Brain microvascular endothelial cell (primary cell): ENCODE results near the gene HS3ST3B1.

ENCODE experiments used
- DNase-seq: peaks from one replicate; pipeline ENCODE4 v3.0.0-alpha.2; 2020
- H3K27ac ChIP-seq: fragments of 250-450 bp; sonication (Bioruptor Pico); 2 replicates; pipeline ENCODE4 v1.5.1; 2020; ENCODE audit warnings: mild to moderate bottlenecking, moderate library complexity
- H3K27me3 ChIP-seq: fragments of 250-450 bp; sonication (Bioruptor Pico); replicated peaks from 2 replicates; pipeline ENCODE4 v1.5.1; 2020; ENCODE audit warnings: mild to moderate bottlenecking
- H3K36me3 ChIP-seq: fragments of 250-450 bp; sonication (Bioruptor Pico); replicated peaks from 2 replicates; pipeline ENCODE4 v1.5.1; 2020; ENCODE audit warnings: mild to moderate bottlenecking
- H3K4me3 ChIP-seq: 2 replicates; pipeline ENCODE4 v1.5.1; 2011; ENCODE audit warnings: low read depth, mild to moderate bottlenecking, control low read depth, low read length, moderate library complexity
- in situ Hi-C: cut with HindIII; loops from 2 replicates; pipeline ENCODE4 v1.10.0; 2017; ENCODE audit warnings: low sequenced_read_pairs, low pct_ligation_motif_present
- TF ChIP-seq, protein P1 (sequence below): IDR thresholded peaks from 2 replicates; pipeline ENCODE4 v1.5.1; 2011; ENCODE audit warnings: low read depth, mild to moderate bottlenecking, moderate library complexity, low read length, control low read depth, inconsistent platforms; ENCODE audit errors: missing control alignments

Gene HS3ST3B1

DNA sequence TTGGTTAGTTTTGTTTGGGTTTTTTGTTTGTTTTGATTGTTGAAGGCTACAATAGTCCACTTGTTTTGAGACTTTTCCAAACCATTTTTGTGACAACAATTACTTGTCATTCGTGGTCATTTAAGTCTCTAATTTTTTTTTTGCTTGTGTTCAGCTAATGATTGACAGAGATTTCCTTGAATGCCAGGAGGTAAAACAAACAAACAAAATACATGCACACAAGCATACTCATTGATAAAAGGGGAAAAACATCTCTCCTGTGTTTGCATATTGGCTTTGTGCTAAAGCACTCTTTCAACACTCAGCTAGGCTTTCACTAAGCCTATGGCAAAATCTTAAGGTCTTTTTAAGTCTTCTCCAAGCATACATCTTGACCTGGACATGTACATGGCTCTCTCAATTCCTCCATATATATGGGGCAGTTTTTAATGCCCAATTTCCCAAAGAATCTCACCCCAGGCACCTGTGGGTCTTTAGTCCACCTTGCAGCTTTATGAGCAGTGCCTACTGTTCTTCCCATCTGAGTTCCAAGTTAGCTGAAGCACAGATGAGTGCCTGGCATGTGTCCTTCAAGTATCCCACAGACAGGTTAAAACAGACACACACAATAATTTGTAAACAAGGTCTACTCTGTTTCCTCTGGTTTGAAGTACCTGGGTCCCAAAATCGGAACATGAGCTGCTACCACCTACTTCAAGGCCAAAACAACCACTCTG lies 24.2 kb upstream of the HS3ST3B1 start:
- Histone ChIP-seq H3K27me3 (no peaks in the 10 kb centered on the region), H3K27ac (no peak overlapping the region), H3K4me3 (no peak overlapping the region), H3K36me3 (no peaks in the 10 kb centered on the region)
- in situ Hi-C loops = no loop called here
- no peak for DNase-seq
- TF ChIP-seq, protein P1, sequence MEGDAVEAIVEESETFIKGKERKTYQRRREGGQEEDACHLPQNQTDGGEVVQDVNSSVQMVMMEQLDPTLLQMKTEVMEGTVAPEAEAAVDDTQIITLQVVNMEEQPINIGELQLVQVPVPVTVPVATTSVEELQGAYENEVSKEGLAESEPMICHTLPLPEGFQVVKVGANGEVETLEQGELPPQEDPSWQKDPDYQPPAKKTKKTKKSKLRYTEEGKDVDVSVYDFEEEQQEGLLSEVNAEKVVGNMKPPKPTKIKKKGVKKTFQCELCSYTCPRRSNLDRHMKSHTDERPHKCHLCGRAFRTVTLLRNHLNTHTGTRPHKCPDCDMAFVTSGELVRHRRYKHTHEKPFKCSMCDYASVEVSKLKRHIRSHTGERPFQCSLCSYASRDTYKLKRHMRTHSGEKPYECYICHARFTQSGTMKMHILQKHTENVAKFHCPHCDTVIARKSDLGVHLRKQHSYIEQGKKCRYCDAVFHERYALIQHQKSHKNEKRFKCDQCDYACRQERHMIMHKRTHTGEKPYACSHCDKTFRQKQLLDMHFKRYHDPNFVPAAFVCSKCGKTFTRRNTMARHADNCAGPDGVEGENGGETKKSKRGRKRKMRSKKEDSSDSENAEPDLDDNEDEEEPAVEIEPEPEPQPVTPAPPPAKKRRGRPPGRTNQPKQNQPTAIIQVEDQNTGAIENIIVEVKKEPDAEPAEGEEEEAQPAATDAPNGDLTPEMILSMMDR = no peak

DNA sequence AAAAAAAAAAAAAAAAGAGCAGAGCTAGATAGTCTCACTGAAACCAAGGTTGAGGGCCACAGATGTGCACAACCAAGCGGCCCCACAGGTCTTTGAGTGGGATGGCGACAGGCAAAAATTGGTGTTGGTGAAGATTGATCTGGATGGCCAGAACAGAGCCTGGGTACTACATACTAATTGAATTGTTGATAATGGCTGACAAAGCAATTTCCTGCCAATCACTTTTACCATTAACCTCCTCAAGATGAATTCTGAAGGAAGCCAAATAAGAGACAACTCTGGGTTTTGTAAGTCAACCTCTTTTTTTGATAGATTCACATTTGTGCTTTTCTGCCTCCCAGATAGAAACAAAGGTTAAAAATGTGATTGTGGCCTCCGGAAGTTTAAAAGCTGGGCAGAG lies 19.4 kb upstream of the HS3ST3B1 start:
- H3K27ac ChIP-seq = no peak overlapping the region
- no peak for DNase-seq
- TF ChIP-seq, protein P1 = no peak
- H3K4me3 ChIP-seq = no peak overlapping the region
- no peaks in the 10 kb centered on the region for H3K27me3 ChIP-seq
- no peaks in the 10 kb centered on the region for H3K36me3 ChIP-seq
- in situ Hi-C loops = no loop called here

DNA sequence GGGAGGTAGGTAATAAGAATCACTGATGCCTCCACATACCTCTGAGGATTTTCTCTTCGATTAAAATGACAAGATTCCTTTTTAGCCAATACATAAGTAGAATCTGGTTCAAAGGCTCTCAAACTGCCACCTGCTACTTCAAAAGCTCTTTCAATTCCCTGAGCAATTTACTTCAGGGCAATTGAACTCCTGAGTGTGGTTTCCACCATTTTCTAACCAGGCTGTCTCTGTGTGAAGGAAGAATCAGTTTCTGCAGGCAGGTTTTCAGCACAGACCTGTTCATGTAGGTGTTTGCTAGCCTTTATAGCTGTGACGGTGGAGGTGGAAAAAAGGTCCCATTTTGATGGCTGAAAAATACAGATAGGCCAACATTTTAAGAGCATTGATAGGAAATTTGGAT lies 18.2 kb upstream of the HS3ST3B1 start:
- H3K27me3 ChIP-seq = no peaks in the 10 kb centered on the region
- H3K36me3 ChIP-seq = no peaks in the 10 kb centered on the region
- H3K27ac ChIP-seq = no peak overlapping the region
- DNase-seq = no peak
- no peak overlapping the region for H3K4me3 ChIP-seq
- in situ Hi-C loops = no loop called here
- TF ChIP-seq, protein P1 = no peak

DNA sequence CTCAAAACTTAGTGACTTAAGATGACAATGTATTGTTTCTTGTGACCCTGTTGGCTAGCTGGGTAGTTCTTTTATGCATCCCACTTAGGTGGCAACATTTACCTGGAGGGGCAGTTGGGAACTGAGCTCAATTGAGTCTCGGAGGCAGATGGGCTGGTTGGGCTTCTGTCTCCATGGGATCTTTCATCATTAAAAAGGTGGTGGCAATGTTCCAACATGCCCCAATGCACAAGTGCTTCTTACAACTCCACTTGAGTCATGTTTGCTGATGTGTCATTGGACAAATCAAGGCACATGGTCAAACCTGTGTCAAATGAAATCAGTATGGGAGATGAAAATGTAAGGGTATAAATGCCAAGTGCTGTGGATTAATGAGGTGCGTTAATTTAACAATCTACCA lies 11.7 kb upstream of the HS3ST3B1 start:
- Histone ChIP-seq H3K4me3 (no peak overlapping the region), H3K27ac (no peak overlapping the region), H3K27me3 (no peaks in the 10 kb centered on the region), H3K36me3 (no peaks in the 10 kb centered on the region)
- TF ChIP-seq, protein P1 = no peak
- no peak for DNase-seq
- in situ Hi-C loops = no loop called here

DNA sequence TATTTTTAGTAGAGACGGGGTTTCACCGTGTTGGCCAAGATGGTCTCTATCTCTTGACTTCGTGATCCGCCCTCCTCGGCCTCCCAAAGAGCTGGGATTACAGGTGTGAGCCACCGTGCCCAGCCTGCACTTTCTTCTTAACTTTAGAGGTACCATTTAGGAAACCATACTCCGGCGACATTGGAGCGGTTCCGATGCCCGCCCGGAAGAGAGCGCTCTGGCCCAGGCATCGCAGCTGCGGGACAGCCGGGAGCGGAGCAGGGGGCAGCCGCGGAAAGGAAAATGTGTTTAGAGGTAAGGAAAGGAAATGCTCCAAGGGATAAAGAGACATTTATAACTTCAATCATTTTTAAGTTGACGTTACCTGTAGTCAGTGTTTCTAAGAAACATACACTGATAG lies 6.0 kb upstream of the HS3ST3B1 start:
- in situ Hi-C loops = no loop called here
- Histone ChIP-seq H3K27me3 (peaks cover 8% of the 10 kb centered on the region), H3K27ac (no peak overlapping the region), H3K4me3 (no peak overlapping the region), H3K36me3 (no peaks in the 10 kb centered on the region)
- DNase-seq = no peak
- TF ChIP-seq, protein P1 = no peak

DNA sequence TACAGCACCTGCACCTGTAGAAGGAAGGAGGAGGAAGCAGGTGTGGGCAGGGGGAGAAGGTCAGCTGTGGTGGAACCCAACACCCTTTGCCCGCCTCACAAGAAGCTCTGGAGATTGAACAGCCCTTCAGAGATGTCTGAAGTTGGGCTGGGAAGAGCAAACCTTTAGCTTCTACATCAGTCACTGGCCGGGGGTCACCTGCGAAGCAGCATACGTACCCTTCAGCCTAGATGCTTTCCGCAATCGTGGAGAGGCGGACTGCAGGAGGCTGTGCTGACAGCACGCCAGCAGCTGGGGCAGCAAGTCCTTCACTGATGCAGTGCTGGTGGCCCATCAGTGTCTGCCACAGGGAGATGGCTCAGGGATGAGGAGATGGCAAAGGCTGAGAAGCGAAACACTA lies 5.2 kb upstream of the HS3ST3B1 start:
- Histone ChIP-seq H3K36me3 (no peaks in the 10 kb centered on the region), H3K4me3 (no peak overlapping the region), H3K27ac (no peak overlapping the region), H3K27me3 (peaks cover 8% of the 10 kb centered on the region)
- TF ChIP-seq, protein P1 = no peak
- in situ Hi-C loops = no loop called here
- no peak for DNase-seq
